ENCODE measurements around the gene RBFOX1.

Gene RBFOX1

GRCh38 chr16:7380911-7381310, 48.3 kb downstream of the RBFOX1 start:
- Histone ChIP-seq H3K36me3 (ENCODE audit: control insufficient read depth, insufficient read depth, low read length) (no peaks in the 10 kb centered on the region), H3K9ac (ENCODE audit: low read length) (no peak overlapping the region), H3K4me1 (ENCODE audit: control insufficient read depth, insufficient read depth, low read length) (no peaks in the 10 kb centered on the region), H3K9me3 (ENCODE audit: control insufficient read depth, low read length) (no peaks in the 10 kb centered on the region), H3K4me3 (ENCODE audit: low read length) (no peak overlapping the region), H3K27me3 (ENCODE audit: control insufficient read depth, insufficient read depth, low read length) (no peaks in the 10 kb centered on the region)

DNA sequence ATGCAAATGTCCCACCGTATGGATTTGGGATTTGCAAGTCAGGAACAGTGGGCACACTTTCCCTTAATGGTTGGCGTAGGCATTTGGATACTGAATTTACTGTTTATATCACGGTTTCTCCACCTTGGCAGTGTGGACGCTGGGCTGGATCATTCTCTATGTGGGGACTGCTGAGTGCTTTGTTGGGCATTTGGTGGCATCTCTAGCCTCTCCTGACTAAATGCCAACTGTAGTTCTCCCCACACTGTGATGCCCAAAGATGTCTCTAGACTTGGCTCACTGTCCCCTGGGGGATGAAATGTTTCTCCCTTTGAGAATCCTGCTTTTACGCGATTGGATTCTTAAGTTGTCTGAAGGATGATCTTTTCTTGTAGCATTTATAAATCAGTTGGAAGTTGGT, 49.0 kb downstream of the RBFOX1 start:
- no peak overlapping the region for H3K4me3 ChIP-seq (ENCODE audit: low read length)
- no peaks in the 10 kb centered on the region for H3K9me3 ChIP-seq (ENCODE audit: control insufficient read depth, low read length)
- no peaks in the 10 kb centered on the region for H3K27me3 ChIP-seq (ENCODE audit: control insufficient read depth, insufficient read depth, low read length)
- no peaks in the 10 kb centered on the region for H3K36me3 ChIP-seq (ENCODE audit: control insufficient read depth, insufficient read depth, low read length)
- no peaks in the 10 kb centered on the region for H3K4me1 ChIP-seq (ENCODE audit: control insufficient read depth, insufficient read depth, low read length)
- no peak overlapping the region for H3K9ac ChIP-seq (ENCODE audit: low read length)

DNA sequence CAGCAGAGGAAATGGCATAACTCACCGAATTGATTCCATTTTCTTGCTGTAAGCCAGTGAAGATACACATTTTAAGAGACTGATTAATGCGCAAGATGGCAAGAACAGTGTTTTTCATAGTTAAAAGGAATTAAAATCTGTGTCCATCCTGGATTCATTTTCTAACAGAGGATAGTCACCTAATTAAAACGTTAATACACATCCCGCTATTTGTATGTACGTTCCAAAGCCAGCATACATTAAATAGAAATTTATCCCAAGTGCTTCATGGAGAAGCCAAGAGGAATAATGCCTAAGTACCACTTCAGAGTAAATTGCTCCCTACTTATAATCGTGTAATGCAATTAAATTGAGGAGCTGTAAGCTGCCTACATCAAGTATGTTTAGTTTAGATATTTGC, 49.9 kb downstream of the RBFOX1 start:
- no peaks in the 10 kb centered on the region for H3K9me3 ChIP-seq (ENCODE audit: control insufficient read depth, low read length)
- no peaks in the 10 kb centered on the region for H3K27me3 ChIP-seq (ENCODE audit: control insufficient read depth, insufficient read depth, low read length)
- H3K4me1 ChIP-seq (ENCODE audit: control insufficient read depth, insufficient read depth, low read length) = no peaks in the 10 kb centered on the region
- H3K4me3 ChIP-seq (ENCODE audit: low read length) = no peak overlapping the region
- no peaks in the 10 kb centered on the region for H3K36me3 ChIP-seq (ENCODE audit: control insufficient read depth, insufficient read depth, low read length)
- H3K9ac ChIP-seq (ENCODE audit: low read length) = no peak overlapping the region

DNA sequence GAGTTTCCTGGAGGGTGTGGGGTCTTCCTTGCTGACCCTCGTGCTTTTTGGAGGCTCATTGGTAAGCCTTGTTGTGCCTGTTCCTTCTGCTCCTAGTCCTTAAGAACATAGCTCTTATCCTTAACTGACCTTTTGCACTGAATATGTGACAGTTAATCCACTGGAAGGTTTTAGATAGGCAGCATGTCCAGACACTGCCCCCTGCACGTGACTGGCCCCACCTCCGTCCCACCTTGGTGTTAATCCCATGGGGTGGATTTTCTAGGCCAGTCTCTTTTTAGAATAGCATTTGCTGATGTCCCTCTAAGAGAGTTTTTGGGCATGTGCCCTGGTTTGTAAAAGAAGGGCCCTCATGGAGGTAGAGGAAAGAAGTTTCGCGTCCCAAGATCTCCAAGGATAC, 58.3 kb downstream of the RBFOX1 start:
- Histone ChIP-seq H3K4me1 (ENCODE audit: control insufficient read depth, insufficient read depth, low read length) (no peaks in the 10 kb centered on the region), H3K27me3 (ENCODE audit: control insufficient read depth, insufficient read depth, low read length) (no peaks in the 10 kb centered on the region), H3K4me3 (ENCODE audit: low read length) (no peak overlapping the region), H3K9me3 (ENCODE audit: control insufficient read depth, low read length) (no peaks in the 10 kb centered on the region), H3K36me3 (ENCODE audit: control insufficient read depth, insufficient read depth, low read length) (no peaks in the 10 kb centered on the region), H3K9ac (ENCODE audit: low read length) (no peak overlapping the region)

GRCh38 chr16:7391694-7392093, 59.0 kb downstream of the RBFOX1 start:
- Histone ChIP-seq H3K9me3 (ENCODE audit: control insufficient read depth, low read length) (no peaks in the 10 kb centered on the region), H3K4me3 (ENCODE audit: low read length) (no peak overlapping the region), H3K9ac (ENCODE audit: low read length) (no peak overlapping the region), H3K4me1 (ENCODE audit: control insufficient read depth, insufficient read depth, low read length) (no peaks in the 10 kb centered on the region), H3K27me3 (ENCODE audit: control insufficient read depth, insufficient read depth, low read length) (no peaks in the 10 kb centered on the region), H3K36me3 (ENCODE audit: control insufficient read depth, insufficient read depth, low read length) (no peaks in the 10 kb centered on the region)

DNA sequence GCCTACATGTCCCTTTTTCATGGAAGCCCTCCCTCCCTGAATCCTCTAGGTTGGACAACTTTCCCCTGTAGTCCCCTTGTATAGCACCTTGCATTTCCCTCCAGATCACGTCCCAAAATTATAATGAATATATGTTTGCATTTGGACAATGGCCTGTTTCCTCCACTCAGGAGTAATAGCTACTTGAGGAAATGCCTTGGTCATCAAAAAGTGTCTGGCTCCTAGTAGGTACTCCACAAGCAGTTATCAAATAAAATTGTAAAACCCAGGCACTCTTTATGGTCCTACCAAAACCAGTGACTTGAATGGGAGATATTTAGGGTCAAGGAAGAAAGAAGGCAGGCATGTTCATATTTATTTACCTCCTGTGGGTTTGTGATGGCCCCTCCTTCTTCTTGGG, 59.6 kb downstream of the RBFOX1 start:
- Histone ChIP-seq H3K4me3 (ENCODE audit: low read length) (no peak overlapping the region), H3K27me3 (ENCODE audit: control insufficient read depth, insufficient read depth, low read length) (no peaks in the 10 kb centered on the region), H3K9me3 (ENCODE audit: control insufficient read depth, low read length) (no peaks in the 10 kb centered on the region), H3K4me1 (ENCODE audit: control insufficient read depth, insufficient read depth, low read length) (no peaks in the 10 kb centered on the region), H3K9ac (ENCODE audit: low read length) (no peak overlapping the region), H3K36me3 (ENCODE audit: control insufficient read depth, insufficient read depth, low read length) (no peaks in the 10 kb centered on the region)

GRCh38 chr16:7393680-7394079, 61.0 kb downstream of the RBFOX1 start:
- no peaks in the 10 kb centered on the region for H3K27me3 ChIP-seq (ENCODE audit: control insufficient read depth, insufficient read depth, low read length)
- H3K4me1 ChIP-seq (ENCODE audit: control insufficient read depth, insufficient read depth, low read length) = no peaks in the 10 kb centered on the region
- H3K4me3 ChIP-seq (ENCODE audit: low read length) = no peak overlapping the region
- no peak overlapping the region for H3K9ac ChIP-seq (ENCODE audit: low read length)
- H3K9me3 ChIP-seq (ENCODE audit: control insufficient read depth, low read length) = no peaks in the 10 kb centered on the region
- H3K36me3 ChIP-seq (ENCODE audit: control insufficient read depth, insufficient read depth, low read length) = no peaks in the 10 kb centered on the region

GRCh38 chr16:7394720-7395336, 62.2 kb downstream of the RBFOX1 start:
- no peak overlapping the region for H3K4me3 ChIP-seq (ENCODE audit: low read length)
- no peaks in the 10 kb centered on the region for H3K27me3 ChIP-seq (ENCODE audit: control insufficient read depth, insufficient read depth, low read length)
- no peaks in the 10 kb centered on the region for H3K9me3 ChIP-seq (ENCODE audit: control insufficient read depth, low read length)
- no peaks in the 10 kb centered on the region for H3K36me3 ChIP-seq (ENCODE audit: control insufficient read depth, insufficient read depth, low read length)
- no peak overlapping the region for H3K9ac ChIP-seq (ENCODE audit: low read length)
- no peaks in the 10 kb centered on the region for H3K4me1 ChIP-seq (ENCODE audit: control insufficient read depth, insufficient read depth, low read length)

DNA sequence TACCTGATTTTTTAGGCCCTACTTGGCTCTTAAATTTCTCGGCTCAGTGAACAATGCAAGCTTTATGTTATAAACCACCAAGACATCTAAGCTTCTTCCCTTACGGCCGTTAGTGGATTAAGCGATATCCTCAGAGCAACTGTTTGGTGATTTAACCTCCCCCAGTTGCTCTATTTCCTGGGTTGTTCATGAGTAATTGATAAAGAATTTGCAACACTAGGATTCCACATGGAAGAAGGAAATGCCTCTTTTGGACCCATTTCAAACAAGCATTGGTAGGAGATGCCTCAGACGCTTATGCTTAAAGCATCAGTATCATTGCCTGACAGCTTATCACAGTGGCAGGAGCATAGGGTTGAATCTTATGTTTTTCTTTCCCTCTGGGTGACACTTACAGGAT, 65.3 kb downstream of the RBFOX1 start:
- no peaks in the 10 kb centered on the region for H3K27me3 ChIP-seq (ENCODE audit: control insufficient read depth, insufficient read depth, low read length)
- no peaks in the 10 kb centered on the region for H3K9me3 ChIP-seq (ENCODE audit: control insufficient read depth, low read length)
- H3K9ac ChIP-seq (ENCODE audit: low read length) = no peak overlapping the region
- H3K36me3 ChIP-seq (ENCODE audit: control insufficient read depth, insufficient read depth, low read length) = no peaks in the 10 kb centered on the region
- no peaks in the 10 kb centered on the region for H3K4me1 ChIP-seq (ENCODE audit: control insufficient read depth, insufficient read depth, low read length)
- H3K4me3 ChIP-seq (ENCODE audit: low read length) = no peak overlapping the region

- H3K27me3 ChIP-seq (ENCODE audit: control insufficient read depth, insufficient read depth, low read length) = no peaks in the 10 kb centered on the region
- H3K36me3 ChIP-seq (ENCODE audit: control insufficient read depth, insufficient read depth, low read length) = no peaks in the 10 kb centered on the region
- no peaks in the 10 kb centered on the region for H3K9me3 ChIP-seq (ENCODE audit: control insufficient read depth, low read length)
- no peak overlapping the region for H3K4me3 ChIP-seq (ENCODE audit: low read length)
- no peaks in the 10 kb centered on the region for H3K4me1 ChIP-seq (ENCODE audit: control insufficient read depth, insufficient read depth, low read length)
- no peak overlapping the region for H3K9ac ChIP-seq (ENCODE audit: low read length)
Observed at GRCh38 chr16:7398536-7398935, 65.9 kb downstream of the RBFOX1 start.

DNA sequence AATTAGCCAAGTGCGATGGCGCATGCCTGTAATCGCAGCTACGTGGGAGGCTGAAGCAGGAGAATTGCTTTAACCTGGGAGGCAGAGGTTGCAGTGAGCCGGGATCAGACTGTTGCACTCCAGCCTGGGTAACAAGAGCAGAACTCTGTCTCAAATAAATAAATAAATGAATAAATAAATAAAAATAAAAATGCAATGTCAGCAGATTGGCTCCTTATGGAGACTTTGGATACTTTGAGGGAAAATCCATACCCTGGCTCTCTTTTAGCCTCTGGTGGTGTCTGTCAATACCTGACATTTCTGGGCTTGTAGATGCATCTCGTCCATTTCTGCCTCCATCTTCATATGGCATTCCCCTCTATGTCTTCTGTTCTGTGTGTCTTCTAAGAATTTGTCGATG, 66.7 kb downstream of the RBFOX1 start:
- H3K4me3 ChIP-seq (ENCODE audit: low read length) = no peak overlapping the region
- no peak overlapping the region for H3K9ac ChIP-seq (ENCODE audit: low read length)
- H3K27me3 ChIP-seq (ENCODE audit: control insufficient read depth, insufficient read depth, low read length) = no peaks in the 10 kb centered on the region
- H3K36me3 ChIP-seq (ENCODE audit: control insufficient read depth, insufficient read depth, low read length) = no peaks in the 10 kb centered on the region
- no peaks in the 10 kb centered on the region for H3K9me3 ChIP-seq (ENCODE audit: control insufficient read depth, low read length)
- no peaks in the 10 kb centered on the region for H3K4me1 ChIP-seq (ENCODE audit: control insufficient read depth, insufficient read depth, low read length)

GRCh38 chr16:7400117-7400890, 67.7 kb downstream of the RBFOX1 start:
- no peaks in the 10 kb centered on the region for H3K27me3 ChIP-seq (ENCODE audit: control insufficient read depth, insufficient read depth, low read length)
- H3K4me3 ChIP-seq (ENCODE audit: low read length) = no peak overlapping the region
- no peaks in the 10 kb centered on the region for H3K36me3 ChIP-seq (ENCODE audit: control insufficient read depth, insufficient read depth, low read length)
- H3K9me3 ChIP-seq (ENCODE audit: control insufficient read depth, low read length) = no peaks in the 10 kb centered on the region
- no peak overlapping the region for H3K9ac ChIP-seq (ENCODE audit: low read length)
- H3K4me1 ChIP-seq (ENCODE audit: control insufficient read depth, insufficient read depth, low read length) = no peaks in the 10 kb centered on the region

All from mucosa of stomach (tissue), 1 donor.